ENCODE results near the gene TBL1Y. TPM values are rescaled to one million over a fixed set of nuclear protein-coding genes. Genes with fewer than 3 reads are reported as not detected.

The TBL1Y gene
- total and polyA plus RNA-seq, 2 experiments from 2014 or later = 2.6 to 5.8 TPM

DNA sequence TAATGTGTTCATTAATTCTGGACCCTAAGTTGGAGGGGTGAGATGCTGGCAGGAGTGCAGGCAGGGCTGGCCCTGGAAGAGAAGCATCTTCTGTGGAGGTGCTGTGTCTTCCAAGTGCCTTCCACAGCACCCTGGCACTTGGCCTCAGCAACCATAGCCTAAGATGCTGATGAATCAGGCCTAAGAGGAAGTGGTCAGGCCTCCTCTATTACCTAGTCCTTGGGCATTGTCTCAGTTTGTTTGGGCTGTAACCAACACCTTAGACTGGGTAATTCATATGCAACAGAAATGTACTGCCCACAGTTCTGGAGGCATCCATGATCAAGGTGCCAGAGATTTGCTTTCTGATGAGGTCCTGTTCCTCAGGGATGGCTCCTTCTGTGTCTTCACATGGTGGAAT is 128.5 kb downstream of the TBL1Y start:
- Mint-ChIP-seq H3K4me3 (no peak overlapping the region), H3K9me3 (no peaks in the 10 kb centered on the region), H3K36me3 (ENCODE audit: low read depth) (peaks cover 10% of the 10 kb centered on the region; the same call in 2 of the 3 replicates), H3K27me3 (ENCODE audit: insufficient read depth, low read depth, poor library complexity) (no peaks in the 10 kb centered on the region), H3K4me1 (no peaks in the 10 kb centered on the region), H3K27ac (no peak overlapping the region)
- Histone ChIP-seq H3K27ac (ENCODE audit: low read depth) (no peak overlapping the region), H3K4me3 (no peak overlapping the region), H3K79me2 (replicated peaks; ENCODE audit: insufficient read depth) (no peaks in the 10 kb centered on the region), H2AFZ (no peak overlapping the region), H3K36me3 (ENCODE audit: insufficient read depth) (no peaks in the 10 kb centered on the region), H3K4me1 (ENCODE audit: insufficient read depth) (no peaks in the 10 kb centered on the region), H4K20me1 (replicated peaks; ENCODE audit: insufficient read depth) (no peaks in the 10 kb centered on the region), H3K27me3 (ENCODE audit: insufficient read depth) (no peaks in the 10 kb centered on the region), H3K4me2 (no peak overlapping the region), H3F3A (replicated peaks; ENCODE audit: low read depth) (no peaks in the 10 kb centered on the region), H3K9me2 (ENCODE audit: insufficient read depth) (no peaks in the 10 kb centered on the region)
- ATAC-seq (no peak), DNase-seq (ENCODE audit: low spot score) (no peak)
- TF ChIP-seq CREB1 (CRISPR knock-in tag; IDR thresholded peaks at IDR 0.05; ENCODE audit: low read depth) (no peak), CTCF (conservative IDR thresholded peaks at IDR 0.05; ENCODE audit: low read depth in 2 of 2) (no peak), EZH2 (IDR thresholded peaks at IDR 0.05; ENCODE audit: low read depth, unreplicated experiment) (no peak), REST (IDR thresholded peaks at IDR 0.05; ENCODE audit: unreplicated experiment) (no peak), STAT1 (IDR thresholded peaks at IDR 0.05; ENCODE audit: unreplicated experiment) (no peak), JUNB (IDR thresholded peaks at IDR 0.05; ENCODE audit: unreplicated experiment) (no peak)

GRCh38 chrY:7040662-7041061 is 130.2 kb downstream of the TBL1Y start:
- Histone ChIP-seq H3F3A (replicated peaks; ENCODE audit: low read depth) (no peaks in the 10 kb centered on the region), H3K4me1 (ENCODE audit: insufficient read depth) (no peaks in the 10 kb centered on the region), H3K79me2 (replicated peaks; ENCODE audit: insufficient read depth) (no peaks in the 10 kb centered on the region), H3K4me3 (no peak overlapping the region), H3K9me2 (ENCODE audit: insufficient read depth) (no peaks in the 10 kb centered on the region), H2AFZ (no peak overlapping the region), H4K20me1 (replicated peaks; ENCODE audit: insufficient read depth) (no peaks in the 10 kb centered on the region), H3K36me3 (ENCODE audit: insufficient read depth) (no peaks in the 10 kb centered on the region), H3K27me3 (ENCODE audit: insufficient read depth) (no peaks in the 10 kb centered on the region), H3K27ac (ENCODE audit: low read depth) (no peak overlapping the region), H3K4me2 (no peak overlapping the region)
- Mint-ChIP-seq H3K9me3 (no peaks in the 10 kb centered on the region), H3K4me3 (no peak overlapping the region), H3K4me1 (peaks cover 4% of the 10 kb centered on the region; the same call in 2 of the 3 replicates), H3K27ac (no peak overlapping the region), H3K36me3 (ENCODE audit: low read depth) (peaks cover 20% of the 10 kb centered on the region; the same call in 2 of the 3 replicates), H3K27me3 (ENCODE audit: insufficient read depth, low read depth, poor library complexity) (no peaks in the 10 kb centered on the region)
- ATAC-seq = no peak
- TF ChIP-seq JUNB (IDR thresholded peaks at IDR 0.05; ENCODE audit: unreplicated experiment) (no peak), ZNF114 (CRISPR knock-in tag; IDR thresholded peaks at IDR 0.05) (no peak), NANOG (IDR thresholded peaks at IDR 0.05; ENCODE audit: borderline replicate concordance) (no peak), EZH2phosphoT487 (IDR thresholded peaks at IDR 0.05; ENCODE audit: unreplicated experiment) (no peak), CTCF (conservative IDR thresholded peaks at IDR 0.05; ENCODE audit: low read depth in 2 of 2) (no peak)
- TF ChIP-seq, protein P1, sequence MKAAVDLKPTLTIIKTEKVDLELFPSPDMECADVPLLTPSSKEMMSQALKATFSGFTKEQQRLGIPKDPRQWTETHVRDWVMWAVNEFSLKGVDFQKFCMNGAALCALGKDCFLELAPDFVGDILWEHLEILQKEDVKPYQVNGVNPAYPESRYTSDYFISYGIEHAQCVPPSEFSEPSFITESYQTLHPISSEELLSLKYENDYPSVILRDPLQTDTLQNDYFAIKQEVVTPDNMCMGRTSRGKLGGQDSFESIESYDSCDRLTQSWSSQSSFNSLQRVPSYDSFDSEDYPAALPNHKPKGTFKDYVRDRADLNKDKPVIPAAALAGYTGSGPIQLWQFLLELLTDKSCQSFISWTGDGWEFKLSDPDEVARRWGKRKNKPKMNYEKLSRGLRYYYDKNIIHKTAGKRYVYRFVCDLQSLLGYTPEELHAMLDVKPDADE (IDR thresholded peaks at IDR 0.05) = no peak
- DNase-seq (ENCODE audit: low spot score) = no peak

All from GM23338 (cell line).